Measurements from ENCODE around the gene GALNT2. TPM values are rescaled to one million over a fixed set of nuclear protein-coding genes. Genes with fewer than 3 reads are reported as not detected.

The GALNT2 gene
- total RNA-seq, 1 experiment from 2014 or later = 141 TPM

- no peak for DNase-seq
These were observed 175.3 kb downstream of the GALNT2 start for GRCh38 chr1:230242326-230242725.

DNA sequence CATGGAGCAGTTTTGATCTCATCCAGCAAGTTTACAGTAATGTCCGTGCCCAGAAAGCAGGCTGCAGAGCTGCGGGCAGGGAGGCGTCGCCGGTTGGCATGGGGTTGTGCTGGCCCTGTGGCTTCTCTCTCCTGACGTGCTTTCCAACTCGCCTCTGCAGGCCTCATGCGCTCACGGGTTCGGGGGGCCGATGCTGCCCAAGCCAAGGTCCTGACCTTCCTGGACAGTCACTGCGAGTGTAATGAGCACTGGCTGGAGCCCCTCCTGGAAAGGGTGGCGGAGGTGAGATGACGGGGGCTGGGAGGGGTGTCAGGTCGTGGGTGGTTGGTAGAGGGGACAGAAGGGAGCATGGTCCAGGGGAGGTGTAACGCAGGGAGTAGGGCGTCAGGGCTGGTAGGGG is 176.1 kb downstream of the GALNT2 start:
- H3K36me3 Mint-ChIP-seq (ENCODE audit: insufficient read depth, unreplicated experiment) = peaks cover 25% of the 10 kb centered on the region
- no TSS peak for BruUV-seq (replicated peaks)
- CTCF ChIA-PET = no interaction called here

More at GRCh38 chr1:230242326-230242725, 175.3 kb downstream of the GALNT2 start:
- Mint-ChIP-seq H3K4me3 (ENCODE audit: low read depth, unreplicated experiment) (no peak overlapping the region), H3K9me3 (ENCODE audit: low read depth, unreplicated experiment) (no peaks in the 10 kb centered on the region), H3K36me3 (ENCODE audit: insufficient read depth, unreplicated experiment) (peaks cover 25% of the 10 kb centered on the region), H3K27me3 (ENCODE audit: unreplicated experiment) (no peaks in the 10 kb centered on the region), H3K27ac (ENCODE audit: unreplicated experiment) (no peak overlapping the region), H3K4me1 (ENCODE audit: low read depth, unreplicated experiment) (no peaks in the 10 kb centered on the region)
- CTCF ChIA-PET = no interaction called here
- intact Hi-C loops (cut with micrococcal nuclease; ENCODE audit: unreplicated experiment) = no loop called here
- TF ChIP-seq, protein P1, sequence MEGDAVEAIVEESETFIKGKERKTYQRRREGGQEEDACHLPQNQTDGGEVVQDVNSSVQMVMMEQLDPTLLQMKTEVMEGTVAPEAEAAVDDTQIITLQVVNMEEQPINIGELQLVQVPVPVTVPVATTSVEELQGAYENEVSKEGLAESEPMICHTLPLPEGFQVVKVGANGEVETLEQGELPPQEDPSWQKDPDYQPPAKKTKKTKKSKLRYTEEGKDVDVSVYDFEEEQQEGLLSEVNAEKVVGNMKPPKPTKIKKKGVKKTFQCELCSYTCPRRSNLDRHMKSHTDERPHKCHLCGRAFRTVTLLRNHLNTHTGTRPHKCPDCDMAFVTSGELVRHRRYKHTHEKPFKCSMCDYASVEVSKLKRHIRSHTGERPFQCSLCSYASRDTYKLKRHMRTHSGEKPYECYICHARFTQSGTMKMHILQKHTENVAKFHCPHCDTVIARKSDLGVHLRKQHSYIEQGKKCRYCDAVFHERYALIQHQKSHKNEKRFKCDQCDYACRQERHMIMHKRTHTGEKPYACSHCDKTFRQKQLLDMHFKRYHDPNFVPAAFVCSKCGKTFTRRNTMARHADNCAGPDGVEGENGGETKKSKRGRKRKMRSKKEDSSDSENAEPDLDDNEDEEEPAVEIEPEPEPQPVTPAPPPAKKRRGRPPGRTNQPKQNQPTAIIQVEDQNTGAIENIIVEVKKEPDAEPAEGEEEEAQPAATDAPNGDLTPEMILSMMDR (IDR thresholded peaks at IDR 0.05; ENCODE audit: unreplicated experiment) = no peak
- no TSS peak for BruUV-seq (replicated peaks)

DNA sequence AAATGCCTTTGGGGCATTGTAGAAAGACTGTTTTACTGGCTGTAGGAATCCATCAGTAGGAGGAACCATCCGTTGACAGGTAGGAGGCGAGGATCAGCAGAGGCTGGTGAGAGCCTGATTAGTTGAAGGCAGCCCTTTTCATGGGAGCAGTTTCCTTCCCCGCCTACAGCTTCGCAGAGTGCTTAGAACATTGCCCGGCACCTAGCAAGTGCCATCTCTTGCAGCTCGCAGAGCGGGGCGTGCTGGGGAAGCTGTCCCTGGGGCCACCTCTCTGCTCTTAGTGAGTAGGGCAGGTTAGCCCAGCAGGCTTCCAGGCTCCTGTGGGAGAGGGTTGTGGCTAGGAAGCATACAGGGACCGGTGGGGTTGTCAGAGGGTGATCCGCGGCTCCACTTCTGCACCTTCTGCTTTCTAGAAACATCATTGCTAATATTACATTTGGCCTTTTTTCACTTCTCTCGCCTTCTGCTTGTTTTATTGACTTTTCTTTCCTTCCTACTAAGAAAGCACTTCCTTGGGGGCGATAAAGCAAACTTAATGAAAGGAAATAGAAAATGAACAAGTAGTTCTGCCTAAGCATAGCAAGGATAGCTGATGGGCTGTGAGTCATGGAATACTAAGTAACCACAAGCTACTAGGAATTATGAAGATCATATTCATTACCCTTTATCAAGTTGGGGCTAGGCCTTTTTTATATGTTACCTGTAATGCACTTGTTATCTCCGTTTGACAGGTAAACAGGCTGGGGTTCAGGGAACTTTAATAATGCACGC is 176.7 kb downstream of the GALNT2 start:
- TF ChIP-seq, protein P1 (IDR thresholded peaks at IDR 0.05; ENCODE audit: unreplicated experiment) = no peak
- Mint-ChIP-seq H3K4me1 (ENCODE audit: low read depth, unreplicated experiment) (no peaks in the 10 kb centered on the region), H3K36me3 (ENCODE audit: insufficient read depth, unreplicated experiment) (peaks cover 28% of the 10 kb centered on the region), H3K27me3 (ENCODE audit: unreplicated experiment) (no peaks in the 10 kb centered on the region), H3K27ac (ENCODE audit: unreplicated experiment) (no peak overlapping the region), H3K9me3 (ENCODE audit: low read depth, unreplicated experiment) (no peaks in the 10 kb centered on the region), H3K4me3 (ENCODE audit: low read depth, unreplicated experiment) (no peak overlapping the region)
- intact Hi-C loops (cut with micrococcal nuclease; ENCODE audit: unreplicated experiment) = no loop called here
- CTCF ChIA-PET = no interaction called here
- no peak for DNase-seq
- no TSS peak for BruUV-seq (replicated peaks)

More for the DNA sequence above, 176.1 kb downstream of the GALNT2 start:
- Mint-ChIP-seq H3K27me3 (ENCODE audit: unreplicated experiment) (no peaks in the 10 kb centered on the region), H3K9me3 (ENCODE audit: low read depth, unreplicated experiment) (no peaks in the 10 kb centered on the region), H3K27ac (ENCODE audit: unreplicated experiment) (no peak overlapping the region), H3K4me1 (ENCODE audit: low read depth, unreplicated experiment) (no peaks in the 10 kb centered on the region), H3K4me3 (ENCODE audit: low read depth, unreplicated experiment) (no peak overlapping the region)
- no peak for DNase-seq
- TF ChIP-seq, protein P1 (IDR thresholded peaks at IDR 0.05; ENCODE audit: unreplicated experiment) = no peak
- intact Hi-C loops (cut with micrococcal nuclease; ENCODE audit: unreplicated experiment) = no loop called here

DNA sequence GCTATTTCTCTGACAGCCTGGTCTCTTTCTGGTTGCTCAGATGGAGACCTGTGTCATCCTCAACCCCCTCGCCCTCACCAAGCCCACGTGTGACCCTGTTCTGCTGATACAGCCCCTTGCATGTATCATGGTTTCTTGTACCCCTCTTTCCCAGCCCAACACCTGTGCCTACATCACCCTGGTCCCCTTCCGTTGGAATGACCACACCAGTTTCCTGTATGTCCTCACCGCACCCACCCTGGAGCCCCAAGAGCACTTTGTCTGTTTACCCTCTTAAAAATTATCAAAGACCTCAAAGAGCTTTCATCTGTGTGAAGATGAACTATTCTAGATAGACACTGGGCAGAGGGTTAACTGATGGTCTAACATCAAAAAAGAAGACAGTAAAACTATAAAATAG is 179.5 kb downstream of the GALNT2 start:
- no TSS peak for BruUV-seq (replicated peaks)
- intact Hi-C loops (cut with micrococcal nuclease; ENCODE audit: unreplicated experiment) = no loop called here
- Mint-ChIP-seq H3K9me3 (ENCODE audit: low read depth, unreplicated experiment) (no peaks in the 10 kb centered on the region), H3K36me3 (ENCODE audit: insufficient read depth, unreplicated experiment) (peaks cover 36% of the 10 kb centered on the region), H3K4me3 (ENCODE audit: low read depth, unreplicated experiment) (no peak overlapping the region), H3K27me3 (ENCODE audit: unreplicated experiment) (no peaks in the 10 kb centered on the region), H3K4me1 (ENCODE audit: low read depth, unreplicated experiment) (no peaks in the 10 kb centered on the region), H3K27ac (ENCODE audit: unreplicated experiment) (no peak overlapping the region)
- TF ChIP-seq, protein P1 (IDR thresholded peaks at IDR 0.05; ENCODE audit: unreplicated experiment) = no peak
- CTCF ChIA-PET = no interaction called here
- no peak for DNase-seq

Measured in Calu3 (cell line).